ENCODE results near the gene PITPNM3.

The PITPNM3 gene

GRCh38 chr17:6480303-6480675 lies 76.1 kb downstream of the PITPNM3 start:
- DNase-seq (ENCODE audit: low read depth, low spot score): no peak

- DNase-seq (ENCODE audit: low read depth, low spot score): peak; percentile 62
These were observed 76.6 kb downstream of the PITPNM3 start for GRCh38 chr17:6479622-6480302.

GRCh38 chr17:6478486-6478885 lies 77.9 kb downstream of the PITPNM3 start:
- no peak for DNase-seq (ENCODE audit: low read depth, low spot score)

- no peak for DNase-seq (ENCODE audit: low read depth, low spot score)
These were observed 78.4 kb downstream of the PITPNM3 start for GRCh38 chr17:6477831-6478383.

GRCh38 chr17:6476810-6477179 lies 79.6 kb downstream of the PITPNM3 start:
- DNase-seq (ENCODE audit: low read depth, low spot score): no peak

GRCh38 chr17:6476076-6476809 lies 80.1 kb downstream of the PITPNM3 start:
- no peak for DNase-seq (ENCODE audit: low read depth, low spot score)

GRCh38 chr17:6475411-6475810 lies 80.9 kb downstream of the PITPNM3 start:
- no peak for DNase-seq (ENCODE audit: low read depth, low spot score)

GRCh38 chr17:6474906-6475305 lies 81.4 kb downstream of the PITPNM3 start:
- peak; percentile 62 for DNase-seq (ENCODE audit: low read depth, low spot score)

- peak; percentile 22 for DNase-seq (ENCODE audit: low read depth, low spot score)
These were observed 82.0 kb downstream of the PITPNM3 start for GRCh38 chr17:6474376-6474775.

GRCh38 chr17:6473128-6473767 lies 83.1 kb downstream of the PITPNM3 start:
- DNase-seq (ENCODE audit: low read depth, low spot score): peak; percentile 95

- no peak for DNase-seq (ENCODE audit: low read depth, low spot score)
These were observed 83.8 kb downstream of the PITPNM3 start for GRCh38 chr17:6472517-6472916.

- DNase-seq (ENCODE audit: low read depth, low spot score): peak; percentile 31
These were observed 84.6 kb downstream of the PITPNM3 start for GRCh38 chr17:6471531-6472465.

- no peak for DNase-seq (ENCODE audit: low read depth, low spot score)
These were observed 85.4 kb downstream of the PITPNM3 start for GRCh38 chr17:6470751-6471521.

- no peak for DNase-seq (ENCODE audit: low read depth, low spot score)
These were observed 86.1 kb downstream of the PITPNM3 start for GRCh38 chr17:6470146-6470718.

- DNase-seq (ENCODE audit: low read depth, low spot score): no peak
These were observed 88.1 kb downstream of the PITPNM3 start for GRCh38 chr17:6468051-6468790.

GRCh38 chr17:6467567-6467966 lies 88.8 kb downstream of the PITPNM3 start:
- DNase-seq (ENCODE audit: low read depth, low spot score): no peak

GRCh38 chr17:6465206-6466003 lies 91.0 kb downstream of the PITPNM3 start:
- peak; percentile 41 for DNase-seq (ENCODE audit: low read depth, low spot score)

- DNase-seq (ENCODE audit: low read depth, low spot score): no peak
These were observed 91.8 kb downstream of the PITPNM3 start for GRCh38 chr17:6464446-6465041.
